Anterior cingulate cortex (tissue), 58 donors: Measurements from ENCODE around the gene DLG1.

Source experiments
- DNase-seq, 58 donors: peaks; one replicate each; lab custom pipeline; 2025; lab: John Stamatoyannopoulos, UW

DLG1 gene

DNA sequence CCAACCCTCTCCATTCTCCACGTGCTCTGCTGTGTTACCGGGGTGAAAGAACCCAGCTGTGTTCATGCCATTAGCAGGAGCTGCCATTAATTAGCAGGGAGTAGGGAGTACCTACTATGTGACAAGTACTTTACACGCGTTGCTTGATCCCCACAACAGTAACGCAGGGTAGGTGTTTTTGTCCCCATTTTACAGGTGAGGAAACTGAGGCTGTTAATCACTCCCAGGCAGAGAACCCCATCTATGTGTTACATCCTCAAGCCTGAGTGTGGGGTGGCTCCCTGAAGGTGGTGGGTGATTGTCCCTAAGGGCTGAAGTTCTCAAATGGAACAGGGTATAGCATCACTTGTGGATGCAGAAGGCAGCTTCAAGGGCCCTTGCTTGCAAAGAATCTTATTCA lies 291.6 kb downstream of the DLG1 start:
- no peak for DNase-seq

DNA sequence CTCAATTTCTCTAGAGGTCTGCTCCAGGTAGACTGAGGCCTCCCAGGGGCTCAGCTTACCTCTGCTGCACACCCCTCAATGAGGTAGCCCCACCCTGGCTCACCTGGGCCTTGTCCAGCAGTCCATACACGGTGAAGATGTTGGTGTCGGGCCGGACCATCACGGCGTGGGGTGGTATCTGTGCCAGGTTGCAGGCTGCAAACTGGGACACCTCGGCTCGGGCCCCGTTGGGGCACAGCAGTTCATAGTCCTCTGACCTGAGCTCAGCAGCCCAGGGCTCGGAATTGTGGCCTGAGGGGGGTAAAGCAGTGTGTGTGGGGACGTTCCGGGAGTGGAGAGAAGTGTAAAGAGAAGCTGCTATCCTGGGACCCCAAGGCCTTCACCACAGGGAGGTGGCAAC lies 292.0 kb downstream of the DLG1 start:
- no peak for DNase-seq

DNA sequence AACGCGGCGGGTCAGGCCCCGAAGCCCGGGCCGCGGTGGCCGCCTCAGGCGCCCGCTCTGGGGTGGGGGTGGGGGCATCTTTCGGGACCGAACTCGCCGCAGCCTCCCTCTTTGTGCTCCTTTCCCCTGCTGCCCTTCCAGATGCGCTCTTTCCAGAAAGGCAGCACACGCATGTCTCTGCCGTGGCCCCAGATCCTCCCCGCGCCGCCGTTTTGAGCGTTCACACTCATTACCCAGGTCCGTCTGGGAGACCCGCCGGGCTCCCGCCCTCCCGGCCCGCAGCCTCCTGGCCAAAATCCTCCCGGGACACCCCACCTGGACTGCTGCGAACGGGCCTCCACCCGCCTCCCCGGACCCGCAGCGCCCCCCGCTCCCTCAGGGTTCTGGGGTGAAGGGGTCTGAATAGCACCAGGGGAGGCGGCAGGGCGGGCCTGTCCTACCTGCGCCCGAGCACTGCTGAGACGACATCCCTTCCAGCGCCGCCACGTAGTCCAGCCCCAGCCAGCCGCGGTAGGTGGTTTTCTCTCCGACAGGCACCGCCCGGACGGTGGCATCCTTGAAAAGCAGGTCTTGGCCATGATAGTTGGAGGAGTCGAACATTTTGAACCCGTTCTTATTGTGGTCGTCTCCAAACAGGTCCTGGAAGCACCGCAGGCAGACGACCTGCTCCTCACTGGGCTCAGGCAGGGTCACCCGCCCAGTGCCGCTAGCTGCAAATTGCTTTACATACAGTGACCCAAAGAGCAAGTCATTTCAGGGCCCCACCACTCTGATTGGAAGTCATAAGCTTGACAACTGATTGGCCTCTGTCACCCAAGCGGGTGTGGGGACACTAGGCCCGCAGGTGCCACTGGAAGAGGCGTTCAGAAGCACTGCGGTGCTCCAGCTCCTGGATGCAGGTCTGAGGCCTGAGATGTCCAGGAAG lies 294.7 kb downstream of the DLG1 start:
- peak in 5 of 58 donors; percentile 18 to 45 (median 30) for DNase-seq

DNA sequence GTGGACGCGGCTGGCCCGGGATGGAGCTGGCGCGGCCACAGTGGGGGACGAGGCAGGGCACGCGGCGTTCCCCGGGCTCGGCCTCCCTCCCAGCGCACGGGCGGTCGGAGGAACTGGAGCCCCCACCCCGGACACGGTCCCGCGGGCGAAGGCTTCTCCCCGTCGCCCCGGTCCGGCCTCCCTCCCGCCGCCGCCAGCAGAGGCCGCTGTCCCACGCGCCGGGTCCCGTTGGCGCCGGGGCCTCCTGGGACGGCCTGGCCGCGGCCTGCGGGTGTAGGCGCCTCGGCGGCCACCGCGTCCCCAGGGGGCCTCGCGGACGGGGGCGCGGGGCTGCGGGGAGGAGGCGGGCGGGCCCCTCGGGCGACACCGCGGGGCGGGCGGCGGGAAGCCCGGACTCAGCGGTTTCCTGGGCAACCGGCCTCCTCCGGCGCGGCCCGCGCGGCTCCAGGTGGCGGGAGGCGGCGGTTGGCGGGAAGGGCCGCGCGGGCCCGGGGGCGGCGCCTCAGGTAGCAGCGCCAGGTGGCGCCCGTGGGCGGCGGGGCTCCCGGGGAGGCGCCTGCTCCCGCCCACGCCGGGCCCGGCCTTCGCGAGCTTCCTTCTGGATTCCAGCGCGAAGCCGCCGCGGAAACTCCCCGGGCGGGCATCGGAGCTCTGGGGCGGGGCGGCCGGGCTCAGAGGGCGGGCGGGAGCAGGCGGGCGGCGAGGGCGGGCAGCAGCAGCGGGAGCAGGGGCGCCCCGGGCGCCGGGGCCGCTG lies 295.5 kb downstream of the DLG1 start:
- DNase-seq = peak in 43 of 58 donors; percentile 32 to 78 (median 59)

DNA sequence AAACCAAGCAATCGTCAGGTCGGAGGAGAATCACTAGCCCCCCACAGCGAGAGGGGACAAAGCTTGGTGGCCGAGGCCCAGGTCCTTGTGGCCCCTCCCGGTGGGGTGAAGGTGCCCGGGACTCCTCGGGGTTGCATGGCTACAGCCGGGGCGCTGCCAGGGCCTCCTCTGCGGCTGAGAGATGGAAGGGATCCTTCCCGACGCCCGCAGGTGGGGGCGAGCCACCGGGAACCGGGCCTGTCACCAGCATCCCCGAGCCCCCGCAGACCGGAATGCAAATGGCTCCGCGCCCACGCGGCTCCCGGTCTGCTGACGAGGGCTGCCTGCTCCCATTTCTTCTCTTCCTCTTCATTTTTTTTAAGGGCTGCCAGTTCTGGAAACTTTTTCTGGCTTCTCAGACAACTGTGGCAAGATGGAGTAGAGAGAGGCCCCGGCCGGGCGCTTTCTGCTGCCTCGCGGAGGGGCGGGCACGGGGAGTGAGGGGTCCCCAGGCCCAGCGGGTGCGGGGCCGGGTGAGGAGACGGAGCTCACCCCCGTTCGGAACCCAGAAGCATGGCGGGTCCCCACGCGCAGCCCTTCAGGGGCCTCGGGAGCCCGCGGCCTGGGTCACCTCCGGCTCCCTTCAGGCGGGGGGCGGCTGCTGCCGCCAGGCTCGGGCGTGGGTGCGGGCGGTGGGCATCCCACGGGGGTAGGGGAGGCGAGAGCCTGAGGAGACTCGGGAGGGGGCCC lies 296.3 kb downstream of the DLG1 start:
- peak in 43 of 58 donors; percentile 16 to 72 (median 51) for DNase-seq

DNA sequence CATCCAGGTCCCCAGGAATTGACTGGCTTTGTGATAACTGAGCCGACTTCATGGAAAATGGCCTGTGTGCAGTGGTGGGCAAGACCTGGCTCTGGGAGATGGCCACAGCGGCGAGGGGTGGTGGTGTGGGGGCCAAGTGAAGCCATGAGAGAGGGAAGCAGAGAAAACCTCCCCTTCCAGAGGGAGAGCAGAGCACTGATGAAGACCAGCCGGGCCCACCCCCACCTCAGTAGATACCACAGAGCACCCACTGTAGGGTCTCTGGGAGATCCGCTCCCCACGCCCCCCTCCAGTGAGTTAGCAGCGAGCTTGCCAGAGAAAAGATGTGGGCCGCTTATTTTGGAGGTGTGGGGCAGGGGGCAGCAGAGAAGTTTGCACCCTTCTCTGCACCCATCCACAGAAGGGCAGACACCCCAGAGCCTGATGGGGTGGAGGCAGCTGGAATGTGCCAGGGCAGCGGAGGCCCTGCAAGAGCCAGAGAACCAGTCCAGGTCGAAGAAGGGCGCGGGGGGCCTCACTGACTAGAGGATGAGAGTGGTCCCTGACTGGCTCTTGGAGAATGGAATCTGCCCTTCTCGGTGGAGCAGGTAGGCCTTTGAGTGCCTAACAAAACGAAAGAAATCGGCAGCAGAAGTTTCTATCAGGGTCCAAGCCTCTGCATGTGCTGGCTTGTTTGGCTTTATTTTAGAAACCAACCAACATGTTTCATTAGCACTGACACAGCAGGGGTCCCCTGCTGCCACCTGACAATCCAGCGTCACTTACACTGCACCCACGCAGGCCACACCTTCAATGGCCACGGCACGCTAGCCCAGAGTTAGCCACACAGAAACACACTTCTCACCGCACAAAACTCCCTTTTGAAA lies 297.1 kb downstream of the DLG1 start:
- no peak for DNase-seq

DNA sequence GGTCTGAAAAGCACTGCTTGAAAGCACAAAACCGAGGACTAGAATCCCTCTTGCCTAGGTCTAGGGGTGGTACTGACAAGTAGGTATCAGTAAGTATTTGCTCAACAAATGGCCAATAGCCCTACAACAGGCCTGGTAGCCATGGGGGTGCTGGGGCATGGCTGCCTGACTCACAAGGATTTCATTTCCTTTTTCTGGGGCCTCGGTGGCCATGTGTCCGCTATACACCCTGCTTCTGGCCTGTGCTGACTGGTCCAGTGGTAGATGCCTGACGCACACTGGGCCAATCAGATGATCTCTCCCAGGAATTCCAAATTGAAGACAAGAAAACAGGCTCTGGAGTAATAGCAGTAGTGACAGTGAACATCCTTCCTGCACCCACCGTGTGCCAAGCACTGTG lies 298.2 kb downstream of the DLG1 start:
- DNase-seq = no peak

DNA sequence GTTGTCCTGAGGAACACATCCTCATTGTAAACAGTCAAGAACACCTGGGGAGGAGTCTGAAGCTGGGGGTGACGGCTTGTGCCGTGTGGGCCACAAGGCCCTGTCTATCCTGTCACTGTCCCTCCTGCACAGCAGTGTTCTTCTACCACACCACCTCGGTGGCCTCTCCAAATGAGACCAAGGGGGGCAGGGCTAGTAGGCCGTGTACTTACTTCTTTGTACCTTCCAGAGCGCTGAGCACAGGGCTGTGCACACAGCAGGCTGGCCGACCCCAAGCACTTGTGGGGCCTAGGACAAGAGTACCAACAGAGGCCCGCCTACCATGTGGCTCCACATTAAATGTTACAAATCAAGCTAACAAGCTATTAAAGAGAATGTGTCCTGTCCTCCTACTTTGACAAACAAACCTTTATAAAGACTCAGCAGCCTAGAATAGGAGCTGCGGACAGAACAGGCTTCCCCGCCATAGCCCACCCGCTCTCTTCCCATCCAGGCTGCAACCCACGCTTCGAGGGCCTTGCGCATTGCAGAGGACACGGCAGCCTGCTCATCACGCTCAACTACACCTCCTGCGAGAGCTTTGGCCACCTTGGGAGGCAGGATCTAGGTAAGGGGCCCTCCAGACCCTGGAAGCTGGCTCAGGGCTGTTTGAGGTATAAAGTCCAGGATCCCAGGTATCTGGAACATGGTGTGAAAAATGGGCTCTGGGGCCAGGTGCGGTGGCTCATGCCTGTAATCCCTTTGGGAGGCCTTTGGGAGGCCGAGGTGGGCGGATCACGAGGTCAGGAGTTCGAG lies 299.2 kb downstream of the DLG1 start:
- no peak for DNase-seq

DNA sequence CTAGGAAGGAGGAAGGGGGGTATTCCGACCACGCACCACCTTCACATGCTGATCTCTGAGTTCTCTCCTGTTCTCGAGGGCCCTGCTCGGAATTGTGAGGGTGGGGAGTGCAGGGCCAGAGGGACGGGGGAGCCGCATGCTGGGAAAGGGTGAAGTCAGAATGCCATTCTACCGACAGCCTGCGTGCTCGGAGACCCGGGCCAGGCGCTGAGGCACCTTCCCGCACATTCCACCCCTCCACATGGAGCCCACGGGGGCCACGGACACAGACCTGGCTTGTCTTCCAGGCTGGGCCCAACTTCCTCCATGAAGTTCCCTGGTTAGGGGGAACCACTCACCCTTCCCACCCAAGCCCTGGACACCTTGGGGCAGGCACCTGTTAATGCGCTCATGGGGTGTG lies 301.1 kb downstream of the DLG1 start:
- no peak for DNase-seq

DNA sequence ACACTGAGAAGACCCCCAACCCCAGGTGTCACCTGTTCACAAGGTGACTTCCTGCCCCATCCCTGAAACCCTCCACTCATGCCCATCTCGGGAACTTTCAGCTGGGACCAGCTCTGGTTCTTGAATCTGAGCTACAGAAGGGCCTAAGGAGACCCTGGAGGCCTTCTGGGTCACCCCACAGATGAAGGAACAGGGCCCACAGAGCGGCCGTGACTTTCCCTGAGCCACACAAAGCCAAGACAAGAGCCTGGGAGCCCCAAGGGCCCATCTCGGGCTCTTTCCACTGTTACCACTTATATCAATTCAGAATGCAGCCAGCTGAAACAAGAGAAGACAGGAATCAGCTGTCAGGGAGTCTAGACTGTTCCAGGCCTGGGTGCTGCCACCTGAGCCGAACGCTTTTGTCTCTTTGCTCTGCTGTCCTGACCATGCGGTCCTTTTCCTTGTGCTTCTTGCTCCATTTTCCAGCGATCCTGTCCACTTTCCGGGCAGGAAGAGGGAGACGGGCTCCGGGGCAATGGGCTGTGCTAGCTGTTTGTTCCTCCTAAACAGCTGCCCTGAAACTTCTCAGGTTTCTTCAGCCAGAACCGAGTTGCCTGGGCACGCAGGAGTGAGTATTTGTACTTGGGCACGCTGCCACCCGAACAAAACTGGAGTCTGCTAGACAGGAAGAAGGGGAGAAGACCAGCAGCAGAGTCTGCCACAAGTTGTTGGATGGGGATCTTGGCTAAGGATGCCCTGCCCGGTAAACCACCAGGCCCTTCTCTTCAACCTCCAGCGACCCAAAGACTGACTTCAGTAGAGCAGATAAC lies 301.8 kb downstream of the DLG1 start:
- DNase-seq = peak in 3 of 58 donors; percentile 10 to 18 (median 11)

DNA sequence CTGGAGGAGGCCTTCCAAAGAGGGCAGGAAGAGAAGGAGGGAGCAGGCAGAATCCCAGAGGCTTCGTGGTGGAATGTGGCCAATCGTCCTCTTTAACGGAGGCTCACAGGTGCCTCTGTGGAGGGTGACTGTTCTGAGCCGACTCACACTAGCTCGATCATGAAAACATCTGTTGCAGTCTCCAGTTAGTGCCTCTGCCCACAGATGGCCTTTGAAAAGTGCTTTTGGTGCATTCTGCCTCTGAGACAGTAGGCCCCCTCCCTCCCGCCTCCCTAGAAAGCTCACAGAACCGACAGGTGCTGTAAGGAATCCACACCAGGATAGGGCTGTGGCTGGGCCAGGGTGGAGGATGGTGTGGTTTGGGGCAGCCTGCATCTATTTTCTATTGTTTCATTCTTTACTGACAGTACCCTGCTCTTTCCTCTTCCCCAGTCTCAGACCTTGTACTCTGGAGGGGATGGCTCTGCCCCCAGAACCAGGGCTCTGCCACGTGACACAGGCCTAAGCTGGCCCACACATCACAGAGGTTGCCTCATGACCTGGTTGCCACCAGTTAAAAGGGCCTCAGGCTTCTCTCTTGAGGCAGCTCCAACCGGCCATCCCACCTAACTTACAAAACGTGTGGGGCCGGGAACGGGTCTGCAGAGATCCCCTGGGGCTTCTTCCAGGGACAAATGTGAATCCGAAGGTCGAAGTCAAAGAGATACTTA lies 302.6 kb downstream of the DLG1 start:
- DNase-seq = peak in 18 of 58 donors; percentile 16 to 59 (median 36)

DNA sequence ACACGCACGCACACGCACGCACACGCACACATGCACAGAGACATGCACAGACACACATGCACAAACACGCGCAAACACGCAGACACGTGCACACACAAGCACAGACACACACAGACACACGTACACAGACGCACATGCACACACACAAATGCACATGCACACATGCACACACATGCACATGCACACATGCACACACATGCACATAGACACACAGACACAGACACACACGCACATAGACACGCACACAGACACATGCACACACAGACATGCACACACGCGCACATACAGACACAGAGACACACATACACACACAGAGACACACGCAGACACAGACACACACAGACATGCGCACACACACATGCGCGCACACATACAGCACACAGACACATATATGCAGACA lies 303.4 kb downstream of the DLG1 start:
- no peak for DNase-seq

DNA sequence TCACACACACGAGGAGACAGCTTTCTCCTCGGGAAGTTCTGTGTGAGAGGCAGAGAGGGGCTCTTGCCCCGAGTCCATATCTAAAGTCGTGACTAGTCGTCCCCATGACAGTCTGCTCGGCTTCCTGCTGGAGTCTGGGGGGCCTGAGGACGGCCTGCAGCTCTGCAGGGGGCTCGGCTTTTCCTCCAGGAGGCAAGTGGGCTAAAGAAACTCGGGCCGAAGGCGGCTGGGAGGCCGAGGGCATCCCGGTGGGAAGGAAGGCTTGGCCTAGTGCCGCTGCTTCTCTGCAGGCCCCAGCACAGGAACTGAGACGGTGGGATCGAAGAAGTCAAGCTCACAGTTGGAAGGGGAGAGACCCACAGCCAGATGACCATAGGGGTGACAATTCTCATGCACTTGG lies 304.4 kb downstream of the DLG1 start:
- no peak for DNase-seq
